Right atrium auricular region (tissue), 2 donors: ENCODE measurements around the gene C1orf226. TPM values are rescaled to one million over a fixed set of nuclear protein-coding genes. Genes with fewer than 3 reads are reported as not detected.

ENCODE experiments used
- DNase-seq: peaks from one replicate; pipeline ENCODE4 v3.0.0-alpha.2; 2019; ENCODE audit warnings: low spot score
- H3K27ac ChIP-seq, 2 donors: fragments of 200-600 bp; sonication (generic); 1 replicate in 1 of 2; 2 replicates in 1 of 2; pipeline ENCODE4 v1.5.1; 2016 to 2019
- H3K27me3 ChIP-seq, 2 donors: fragments of 200-600 bp; sonication (generic); one replicate each; pipeline versions ENCODE4 v1.5.1 to v1.6.0; 2017 to 2019
- H3K36me3 ChIP-seq: fragments of 200-600 bp; sonication (generic); one replicate; pipeline ENCODE4 v1.5.1; 2016
- H3K4me1 ChIP-seq, 2 donors: fragments of 200-600 bp; sonication (generic); one replicate each; pipeline versions ENCODE4 v1.5.1 to v1.6.0; 2017 to 2019
- H3K4me3 ChIP-seq, 2 donors: fragments of 200-600 bp; sonication (generic); 1 replicate in 1 of 2; 2 replicates in 1 of 2; pipeline ENCODE4 v1.5.1; 2017 to 2019; ENCODE audit warnings: mild to moderate bottlenecking in 1 of 2, moderate library complexity in 1 of 2
- H3K9me3 ChIP-seq, 2 donors: fragments of 200-600 bp; sonication (generic); one replicate each; pipeline ENCODE4 v1.5.1; 2019
- total RNA-seq, 2 donors: library from RNA; depleted of rRNA; stranded (reverse); fragments of >200 nt; gene quantifications; one replicate each; pipeline ENCODE4 v1.1.0, GENCODE V29; 2016
- TF ChIP-seq, protein P1 (sequence below), 2 donors: fragments of 200-600 bp; sonication (generic); IDR thresholded peaks; one replicate each; pipeline ENCODE4 v1.5.1; 2019; ENCODE audit warnings: antibody characterized with exemption in 2 of 2

C1orf226 gene
- total RNA-seq, 2 donors from 2014 or later: 3.0 to 7.0 TPM

DNA sequence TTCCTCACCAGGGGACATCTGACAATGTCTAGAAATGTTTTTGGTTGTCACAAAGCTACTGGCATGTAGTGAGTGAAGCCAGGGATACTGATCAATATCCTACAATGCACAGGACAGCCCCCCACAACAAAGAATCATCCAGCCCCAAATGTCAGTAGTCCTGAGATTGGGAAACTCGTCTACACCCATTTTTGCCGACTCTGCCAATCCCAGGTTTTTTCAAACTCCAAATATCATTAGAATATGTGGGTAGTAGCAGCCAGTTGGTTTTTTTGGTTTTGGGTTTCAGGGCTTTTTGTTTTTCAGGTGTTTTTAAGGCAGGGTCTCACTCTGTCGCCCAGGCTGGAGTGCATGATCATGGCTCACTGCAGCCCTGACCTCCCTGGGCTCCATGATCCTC, 10.8 kb upstream of the C1orf226 start:
- Histone ChIP-seq H3K36me3 (no peaks in the 10 kb centered on the region), H3K4me3 (no peak overlapping the region), H3K27me3 (no peaks in the 10 kb centered on the region), H3K4me1 (no peaks in the 10 kb centered on the region), H3K9me3 (no peaks in the 10 kb centered on the region), H3K27ac (no peak overlapping the region)
- TF ChIP-seq, protein P1, sequence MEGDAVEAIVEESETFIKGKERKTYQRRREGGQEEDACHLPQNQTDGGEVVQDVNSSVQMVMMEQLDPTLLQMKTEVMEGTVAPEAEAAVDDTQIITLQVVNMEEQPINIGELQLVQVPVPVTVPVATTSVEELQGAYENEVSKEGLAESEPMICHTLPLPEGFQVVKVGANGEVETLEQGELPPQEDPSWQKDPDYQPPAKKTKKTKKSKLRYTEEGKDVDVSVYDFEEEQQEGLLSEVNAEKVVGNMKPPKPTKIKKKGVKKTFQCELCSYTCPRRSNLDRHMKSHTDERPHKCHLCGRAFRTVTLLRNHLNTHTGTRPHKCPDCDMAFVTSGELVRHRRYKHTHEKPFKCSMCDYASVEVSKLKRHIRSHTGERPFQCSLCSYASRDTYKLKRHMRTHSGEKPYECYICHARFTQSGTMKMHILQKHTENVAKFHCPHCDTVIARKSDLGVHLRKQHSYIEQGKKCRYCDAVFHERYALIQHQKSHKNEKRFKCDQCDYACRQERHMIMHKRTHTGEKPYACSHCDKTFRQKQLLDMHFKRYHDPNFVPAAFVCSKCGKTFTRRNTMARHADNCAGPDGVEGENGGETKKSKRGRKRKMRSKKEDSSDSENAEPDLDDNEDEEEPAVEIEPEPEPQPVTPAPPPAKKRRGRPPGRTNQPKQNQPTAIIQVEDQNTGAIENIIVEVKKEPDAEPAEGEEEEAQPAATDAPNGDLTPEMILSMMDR (IDR thresholded peaks at IDR 0.05): no peak
- no peak for DNase-seq

DNA sequence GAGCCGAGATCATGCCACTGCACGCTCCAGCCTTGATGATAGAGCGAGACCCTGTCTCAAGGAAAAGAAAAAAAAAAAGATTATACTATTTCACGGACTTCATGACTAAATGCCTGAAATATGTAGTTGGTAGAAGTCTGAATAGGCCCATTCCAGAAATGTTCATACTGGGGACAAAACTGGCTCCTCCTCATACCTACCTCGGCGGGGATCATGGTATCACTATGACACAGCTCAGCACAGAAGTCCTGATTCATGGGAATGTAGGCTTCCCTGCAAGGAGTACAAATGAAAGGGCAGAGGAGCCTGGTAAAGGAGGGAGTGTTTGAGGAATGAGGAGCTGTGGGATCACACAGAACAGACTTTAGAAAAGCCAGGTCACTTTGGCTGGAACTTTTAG, 9.9 kb upstream of the C1orf226 start:
- H3K4me1 ChIP-seq: no peaks in the 10 kb centered on the region
- TF ChIP-seq, protein P1 (IDR thresholded peaks at IDR 0.05): no peak
- no peaks in the 10 kb centered on the region for H3K36me3 ChIP-seq
- no peaks in the 10 kb centered on the region for H3K27me3 ChIP-seq
- DNase-seq: no peak
- no peaks in the 10 kb centered on the region for H3K9me3 ChIP-seq
- no peak overlapping the region for H3K4me3 ChIP-seq
- no peak overlapping the region for H3K27ac ChIP-seq

DNA sequence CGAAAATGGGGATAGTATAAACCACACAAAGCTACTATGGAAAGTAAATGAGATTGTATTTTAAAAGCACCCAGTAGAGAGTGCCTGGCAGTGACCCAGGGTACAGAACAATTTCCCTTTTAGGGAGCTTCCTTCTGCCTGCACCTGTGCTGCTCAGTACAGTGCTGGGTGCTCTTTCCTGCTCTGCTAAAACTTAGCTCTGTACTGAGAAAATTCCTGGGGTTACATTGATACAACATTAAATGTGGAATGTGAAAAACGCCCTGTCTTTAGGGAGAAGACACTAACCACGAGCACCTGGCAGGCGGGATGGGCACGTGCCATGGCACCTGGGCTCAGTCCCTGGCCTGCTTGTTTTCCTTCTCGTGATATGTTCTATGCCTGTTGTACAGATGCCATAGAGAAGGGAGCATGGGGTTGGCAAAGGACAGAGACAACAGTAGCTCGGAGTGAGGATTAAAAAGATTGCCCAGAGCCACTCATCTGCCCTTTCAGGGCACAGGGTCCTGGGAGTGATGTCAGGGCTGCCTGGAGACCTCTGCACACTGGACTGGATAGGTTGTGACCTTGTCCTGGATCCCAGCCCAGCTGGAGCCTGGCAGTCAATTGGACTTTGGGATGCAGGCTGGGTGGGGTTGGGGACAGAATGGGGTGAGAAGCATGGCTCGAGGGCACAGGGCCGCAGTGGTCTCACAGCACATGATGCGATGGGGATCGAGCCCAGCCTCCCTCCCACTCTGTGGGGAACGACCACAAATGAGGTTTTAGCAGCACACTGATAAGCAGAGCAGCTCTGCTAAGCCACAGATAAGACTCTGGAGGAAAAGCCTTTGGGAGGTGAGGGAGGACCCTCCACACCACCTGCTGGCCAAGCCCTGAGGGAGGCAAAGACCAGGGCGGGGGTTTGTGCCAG, 9.1 kb upstream of the C1orf226 start:
- DNase-seq: no peak
- no peak overlapping the region for H3K4me3 ChIP-seq
- H3K36me3 ChIP-seq: no peaks in the 10 kb centered on the region
- H3K27me3 ChIP-seq: no peaks in the 10 kb centered on the region
- TF ChIP-seq, protein P1 (IDR thresholded peaks at IDR 0.05): no peak
- no peaks in the 10 kb centered on the region for H3K4me1 ChIP-seq
- H3K9me3 ChIP-seq: no peaks in the 10 kb centered on the region
- H3K27ac ChIP-seq: no peak overlapping the region

DNA sequence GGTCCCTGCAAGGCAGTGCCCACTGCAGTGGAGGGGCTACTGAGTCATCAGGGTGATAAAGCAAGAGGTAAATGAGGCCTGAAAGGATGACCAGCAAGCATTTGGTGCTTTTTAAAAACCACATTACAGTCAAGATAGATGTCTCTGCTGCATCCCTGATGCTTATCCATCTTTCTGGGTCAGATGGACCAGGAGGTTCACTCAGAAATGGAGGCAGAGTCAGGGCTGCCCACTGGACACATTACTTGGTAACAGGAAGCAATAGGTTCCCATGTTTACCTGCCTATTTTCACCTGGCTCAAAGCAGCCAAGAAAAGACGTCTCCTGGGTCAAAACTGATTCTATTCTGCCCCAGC, 8.5 kb upstream of the C1orf226 start:
- DNase-seq: no peak
- Histone ChIP-seq H3K4me1 (no peaks in the 10 kb centered on the region), H3K9me3 (no peaks in the 10 kb centered on the region), H3K27ac (no peak overlapping the region), H3K27me3 (no peaks in the 10 kb centered on the region), H3K36me3 (no peaks in the 10 kb centered on the region), H3K4me3 (no peak overlapping the region)
- TF ChIP-seq, protein P1 (IDR thresholded peaks at IDR 0.05): no peak

DNA sequence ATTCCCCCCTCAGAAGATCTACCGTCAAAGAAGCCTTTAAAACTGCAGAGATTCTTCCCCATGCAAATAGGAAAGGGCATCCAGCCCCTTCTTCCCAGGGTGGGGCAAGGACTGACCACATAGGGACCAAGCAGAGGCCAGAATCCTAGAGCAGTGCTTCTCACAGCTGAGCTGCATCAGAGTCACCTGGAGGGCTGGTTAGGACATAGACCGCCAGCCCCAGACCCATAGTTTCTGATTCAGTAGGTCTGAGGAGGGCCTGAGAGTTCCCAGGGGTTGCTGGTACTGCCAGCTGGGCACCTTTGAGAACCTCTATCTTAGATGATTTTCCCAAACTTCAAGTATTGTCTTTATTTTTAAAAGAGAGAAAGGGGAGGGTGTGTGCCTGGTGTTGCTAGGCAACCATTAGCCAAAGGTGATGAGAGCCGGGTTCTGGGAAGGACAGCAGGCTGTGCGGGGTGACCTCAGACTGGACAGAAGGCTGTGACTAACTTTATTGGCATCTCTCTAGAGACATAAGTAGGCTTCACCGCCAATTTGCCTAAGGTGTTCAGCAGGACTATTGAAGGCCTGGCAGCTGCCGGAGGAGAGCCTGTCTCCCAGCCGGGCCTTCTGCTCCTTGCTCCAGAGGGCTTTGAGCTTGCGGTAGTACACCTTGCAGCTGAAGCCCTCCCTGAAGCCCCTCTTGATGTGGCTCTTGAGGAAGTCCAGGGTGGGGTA, 7.8 kb upstream of the C1orf226 start:
- H3K27me3 ChIP-seq: no peaks in the 10 kb centered on the region
- H3K9me3 ChIP-seq: no peaks in the 10 kb centered on the region
- no peaks in the 10 kb centered on the region for H3K36me3 ChIP-seq
- no peaks in the 10 kb centered on the region for H3K4me1 ChIP-seq
- TF ChIP-seq, protein P1 (IDR thresholded peaks at IDR 0.05): no peak
- DNase-seq: no peak
- no peak overlapping the region for H3K27ac ChIP-seq
- no peak overlapping the region for H3K4me3 ChIP-seq
